ENCODE results near the gene HBEGF. TPM values are rescaled to one million over a fixed set of nuclear protein-coding genes. Genes with fewer than 3 reads are reported as not detected.

The HBEGF gene
- total and polyA plus RNA-seq, 2 experiments from 2014 or later = 2.2 to 2.9 TPM

DNA sequence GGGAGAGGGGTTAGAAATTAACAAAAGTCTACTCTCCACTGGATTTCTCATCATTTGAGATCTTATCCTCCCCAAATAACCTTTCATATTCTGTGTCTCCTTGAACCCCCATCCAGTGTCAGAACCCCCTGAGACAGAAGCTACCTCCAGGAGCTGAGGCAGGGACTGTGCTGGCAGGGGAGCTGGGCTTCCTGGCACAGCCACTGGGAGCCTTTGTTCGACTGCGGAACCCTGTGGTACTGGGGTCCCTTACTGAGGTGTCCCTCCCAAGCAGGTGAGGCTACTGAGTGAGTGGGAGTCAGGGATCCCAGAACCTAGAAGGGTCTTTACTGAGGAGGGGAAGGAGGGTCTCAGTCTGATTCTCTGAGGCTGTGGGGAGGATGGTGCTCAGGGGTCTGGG, 15.5 kb upstream of the HBEGF start:
- Mint-ChIP-seq H3K9me3 (no peaks in the 10 kb centered on the region), H3K36me3 (ENCODE audit: low read depth) (no peaks in the 10 kb centered on the region), H3K4me3 (no peak overlapping the region; the same call in 2 of the 3 replicates), H3K4me1 (peaks cover 10% of the 10 kb centered on the region), H3K27me3 (ENCODE audit: insufficient read depth, low read depth, poor library complexity) (peaks cover 23% of the 10 kb centered on the region), H3K27ac (no peak overlapping the region)
- Histone ChIP-seq H3K9me2 (ENCODE audit: insufficient read depth) (0 out of 2 replicates have a peak, but pooled peaks cover 2% of the 10 kb centered on the region), H3K4me3 (no peak overlapping the region), H4K20me1 (replicated peaks; ENCODE audit: insufficient read depth) (no peaks in the 10 kb centered on the region), H3K27me3 (ENCODE audit: insufficient read depth) (peaks cover 11% of the 10 kb centered on the region; the same call in 1 of the 2 replicates), H3K79me2 (replicated peaks; ENCODE audit: insufficient read depth) (no peaks in the 10 kb centered on the region), H3F3A (replicated peaks; ENCODE audit: low read depth) (no peaks in the 10 kb centered on the region), H3K27ac (ENCODE audit: low read depth) (no peak overlapping the region), H3K36me3 (ENCODE audit: insufficient read depth) (no peaks in the 10 kb centered on the region), H3K4me2 (no peak overlapping the region), H3K4me1 (ENCODE audit: insufficient read depth) (0 out of 2 replicates have a peak, but pooled peaks cover 4% of the 10 kb centered on the region), H2AFZ (no peak overlapping the region)
- no peak for DNase-seq (ENCODE audit: low spot score)
- TF ChIP-seq JUNB (IDR thresholded peaks at IDR 0.05; ENCODE audit: unreplicated experiment) = no peak
- TF ChIP-seq, protein P1, sequence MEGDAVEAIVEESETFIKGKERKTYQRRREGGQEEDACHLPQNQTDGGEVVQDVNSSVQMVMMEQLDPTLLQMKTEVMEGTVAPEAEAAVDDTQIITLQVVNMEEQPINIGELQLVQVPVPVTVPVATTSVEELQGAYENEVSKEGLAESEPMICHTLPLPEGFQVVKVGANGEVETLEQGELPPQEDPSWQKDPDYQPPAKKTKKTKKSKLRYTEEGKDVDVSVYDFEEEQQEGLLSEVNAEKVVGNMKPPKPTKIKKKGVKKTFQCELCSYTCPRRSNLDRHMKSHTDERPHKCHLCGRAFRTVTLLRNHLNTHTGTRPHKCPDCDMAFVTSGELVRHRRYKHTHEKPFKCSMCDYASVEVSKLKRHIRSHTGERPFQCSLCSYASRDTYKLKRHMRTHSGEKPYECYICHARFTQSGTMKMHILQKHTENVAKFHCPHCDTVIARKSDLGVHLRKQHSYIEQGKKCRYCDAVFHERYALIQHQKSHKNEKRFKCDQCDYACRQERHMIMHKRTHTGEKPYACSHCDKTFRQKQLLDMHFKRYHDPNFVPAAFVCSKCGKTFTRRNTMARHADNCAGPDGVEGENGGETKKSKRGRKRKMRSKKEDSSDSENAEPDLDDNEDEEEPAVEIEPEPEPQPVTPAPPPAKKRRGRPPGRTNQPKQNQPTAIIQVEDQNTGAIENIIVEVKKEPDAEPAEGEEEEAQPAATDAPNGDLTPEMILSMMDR (conservative IDR thresholded peaks at IDR 0.05; ENCODE audit: low read depth in 2 of 2) = no peak
- TF ChIP-seq, protein P2, sequence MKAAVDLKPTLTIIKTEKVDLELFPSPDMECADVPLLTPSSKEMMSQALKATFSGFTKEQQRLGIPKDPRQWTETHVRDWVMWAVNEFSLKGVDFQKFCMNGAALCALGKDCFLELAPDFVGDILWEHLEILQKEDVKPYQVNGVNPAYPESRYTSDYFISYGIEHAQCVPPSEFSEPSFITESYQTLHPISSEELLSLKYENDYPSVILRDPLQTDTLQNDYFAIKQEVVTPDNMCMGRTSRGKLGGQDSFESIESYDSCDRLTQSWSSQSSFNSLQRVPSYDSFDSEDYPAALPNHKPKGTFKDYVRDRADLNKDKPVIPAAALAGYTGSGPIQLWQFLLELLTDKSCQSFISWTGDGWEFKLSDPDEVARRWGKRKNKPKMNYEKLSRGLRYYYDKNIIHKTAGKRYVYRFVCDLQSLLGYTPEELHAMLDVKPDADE (IDR thresholded peaks at IDR 0.05) = no peak
- TF ChIP-seq EZH2phosphoT487 (IDR thresholded peaks at IDR 0.05; ENCODE audit: unreplicated experiment) = no peak
- TF ChIP-seq STAT1 (IDR thresholded peaks at IDR 0.05; ENCODE audit: unreplicated experiment) = no peak
- no peak for TF ChIP-seq NANOG (IDR thresholded peaks at IDR 0.05; ENCODE audit: borderline replicate concordance)
- TF ChIP-seq, protein P3, sequence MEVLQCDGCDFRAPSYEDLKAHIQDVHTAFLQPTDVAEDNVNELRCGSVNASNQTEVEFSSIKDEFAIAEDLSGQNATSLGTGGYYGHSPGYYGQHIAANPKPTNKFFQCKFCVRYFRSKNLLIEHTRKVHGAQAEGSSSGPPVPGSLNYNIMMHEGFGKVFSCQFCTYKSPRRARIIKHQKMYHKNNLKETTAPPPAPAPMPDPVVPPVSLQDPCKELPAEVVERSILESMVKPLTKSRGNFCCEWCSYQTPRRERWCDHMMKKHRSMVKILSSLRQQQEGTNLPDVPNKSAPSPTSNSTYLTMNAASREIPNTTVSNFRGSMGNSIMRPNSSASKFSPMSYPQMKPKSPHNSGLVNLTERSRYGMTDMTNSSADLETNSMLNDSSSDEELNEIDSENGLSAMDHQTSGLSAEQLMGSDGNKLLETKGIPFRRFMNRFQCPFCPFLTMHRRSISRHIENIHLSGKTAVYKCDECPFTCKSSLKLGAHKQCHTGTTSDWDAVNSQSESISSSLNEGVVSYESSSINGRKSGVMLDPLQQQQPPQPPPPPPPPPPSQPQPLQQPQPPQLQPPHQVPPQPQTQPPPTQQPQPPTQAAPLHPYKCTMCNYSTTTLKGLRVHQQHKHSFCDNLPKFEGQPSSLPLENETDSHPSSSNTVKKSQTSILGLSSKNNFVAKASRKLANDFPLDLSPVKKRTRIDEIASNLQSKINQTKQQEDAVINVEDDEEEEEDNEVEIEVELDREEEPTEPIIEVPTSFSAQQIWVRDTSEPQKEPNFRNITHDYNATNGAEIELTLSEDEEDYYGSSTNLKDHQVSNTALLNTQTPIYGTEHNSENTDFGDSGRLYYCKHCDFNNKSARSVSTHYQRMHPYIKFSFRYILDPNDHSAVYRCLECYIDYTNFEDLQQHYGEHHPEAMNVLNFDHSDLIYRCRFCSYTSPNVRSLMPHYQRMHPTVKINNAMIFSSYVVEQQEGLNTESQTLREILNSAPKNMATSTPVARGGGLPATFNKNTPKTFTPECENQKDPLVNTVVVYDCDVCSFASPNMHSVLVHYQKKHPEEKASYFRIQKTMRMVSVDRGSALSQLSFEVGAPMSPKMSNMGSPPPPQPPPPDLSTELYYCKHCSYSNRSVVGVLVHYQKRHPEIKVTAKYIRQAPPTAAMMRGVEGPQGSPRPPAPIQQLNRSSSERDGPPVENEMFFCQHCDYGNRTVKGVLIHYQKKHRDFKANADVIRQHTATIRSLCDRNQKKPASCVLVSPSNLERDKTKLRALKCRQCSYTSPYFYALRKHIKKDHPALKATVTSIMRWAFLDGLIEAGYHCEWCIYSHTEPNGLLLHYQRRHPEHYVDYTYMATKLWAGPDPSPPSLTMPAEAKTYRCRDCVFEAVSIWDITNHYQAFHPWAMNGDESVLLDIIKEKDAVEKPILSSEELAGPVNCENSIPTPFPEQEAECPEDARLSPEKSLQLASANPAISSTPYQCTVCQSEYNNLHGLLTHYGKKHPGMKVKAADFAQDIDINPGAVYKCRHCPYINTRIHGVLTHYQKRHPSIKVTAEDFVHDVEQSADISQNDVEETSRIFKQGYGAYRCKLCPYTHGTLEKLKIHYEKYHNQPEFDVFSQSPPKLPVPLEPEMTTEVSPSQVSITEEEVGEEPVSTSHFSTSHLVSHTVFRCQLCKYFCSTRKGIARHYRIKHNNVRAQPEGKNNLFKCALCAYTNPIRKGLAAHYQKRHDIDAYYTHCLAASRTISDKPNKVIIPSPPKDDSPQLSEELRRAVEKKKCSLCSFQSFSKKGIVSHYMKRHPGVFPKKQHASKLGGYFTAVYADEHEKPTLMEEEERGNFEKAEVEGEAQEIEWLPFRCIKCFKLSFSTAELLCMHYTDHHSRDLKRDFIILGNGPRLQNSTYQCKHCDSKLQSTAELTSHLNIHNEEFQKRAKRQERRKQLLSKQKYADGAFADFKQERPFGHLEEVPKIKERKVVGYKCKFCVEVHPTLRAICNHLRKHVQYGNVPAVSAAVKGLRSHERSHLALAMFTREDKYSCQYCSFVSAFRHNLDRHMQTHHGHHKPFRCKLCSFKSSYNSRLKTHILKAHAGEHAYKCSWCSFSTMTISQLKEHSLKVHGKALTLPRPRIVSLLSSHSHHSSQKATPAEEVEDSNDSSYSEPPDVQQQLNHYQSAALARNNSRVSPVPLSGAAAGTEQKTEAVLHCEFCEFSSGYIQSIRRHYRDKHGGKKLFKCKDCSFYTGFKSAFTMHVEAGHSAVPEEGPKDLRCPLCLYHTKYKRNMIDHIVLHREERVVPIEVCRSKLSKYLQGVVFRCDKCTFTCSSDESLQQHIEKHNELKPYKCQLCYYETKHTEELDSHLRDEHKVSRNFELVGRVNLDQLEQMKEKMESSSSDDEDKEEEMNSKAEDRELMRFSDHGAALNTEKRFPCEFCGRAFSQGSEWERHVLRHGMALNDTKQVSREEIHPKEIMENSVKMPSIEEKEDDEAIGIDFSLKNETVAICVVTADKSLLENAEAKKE (CRISPR knock-in tag; IDR thresholded peaks at IDR 0.05) = no peak
- TF ChIP-seq ZNF331 (CRISPR knock-in tag; IDR thresholded peaks at IDR 0.05; ENCODE audit: low read depth) = no peak
- TF ChIP-seq ZNF114 (CRISPR knock-in tag; IDR thresholded peaks at IDR 0.05) = no peak
- no peak for ATAC-seq

All from GM23338 (cell line).